Tibial artery (tissue), 4 donors: Measurements from ENCODE around the gene ITFG1.

ENCODE experiments used
- DNase-seq, 2 donors: peaks; one replicate each; pipeline ENCODE4 v3.0.0-alpha.2; 2019
- H3K27ac ChIP-seq, 2 donors: fragments of 200-600 bp; sonication (generic) in 1 of 2; 1 replicate in 1 of 2; 2 replicates in 1 of 2; pipeline ENCODE4 v1.5.1; 2018 to 2019; ENCODE audit warnings: mild to moderate bottlenecking in 1 of 2
- H3K27me3 ChIP-seq, 2 donors: fragments of 200-600 bp; sonication (generic) in 1 of 2; one replicate each; pipeline versions ENCODE4 v1.5.1 to v1.6.0; 2016 to 2019
- H3K36me3 ChIP-seq, 3 donors: fragments of 200-600 bp; sonication (generic) in 2 of 3; one replicate each; pipeline ENCODE4 v1.5.1; 2016 to 2019; ENCODE audit warnings: mild to moderate bottlenecking in 2 of 3
- H3K4me1 ChIP-seq, 4 donors: fragments of 200-600 bp; sonication (generic) in 2 of 4; 1 replicate in 3 of 4; 2 replicates in 1 of 4; pipeline ENCODE4 v1.5.1; 2016 to 2019
- H3K4me3 ChIP-seq, 2 donors: fragments of 200-600 bp; sonication (generic) in 1 of 2; 1 replicate in 1 of 2; 2 replicates in 1 of 2; pipeline ENCODE4 v1.5.1; 2018 to 2019; ENCODE audit warnings: mild to moderate bottlenecking in 2 of 2
- H3K9me3 ChIP-seq, 3 donors: fragments of 200-600 bp; sonication (generic) in 1 of 3; one replicate each; pipeline ENCODE4 v1.5.1; 2016 to 2019
- intact Hi-C: fragments of 100-400 bp; cut with DNase I; formaldehyde crosslinking; loops from one replicate; pipeline ENCODE4 v1.15.0; 2023; ENCODE audit warnings: low total_unique reads
- TF ChIP-seq, protein P1 (sequence below), 2 experiments: fragments of 200-600 bp in 1 of 2; fragments of 450-650 bp in 1 of 2; IDR thresholded peaks; one replicate each; pipeline ENCODE4 v1.5.1; 2017 to 2019; ENCODE audit warnings: antibody characterized with exemption in 2 of 2, mild to moderate bottlenecking in 1 of 2, moderate library complexity in 1 of 2

Gene ITFG1

DNA sequence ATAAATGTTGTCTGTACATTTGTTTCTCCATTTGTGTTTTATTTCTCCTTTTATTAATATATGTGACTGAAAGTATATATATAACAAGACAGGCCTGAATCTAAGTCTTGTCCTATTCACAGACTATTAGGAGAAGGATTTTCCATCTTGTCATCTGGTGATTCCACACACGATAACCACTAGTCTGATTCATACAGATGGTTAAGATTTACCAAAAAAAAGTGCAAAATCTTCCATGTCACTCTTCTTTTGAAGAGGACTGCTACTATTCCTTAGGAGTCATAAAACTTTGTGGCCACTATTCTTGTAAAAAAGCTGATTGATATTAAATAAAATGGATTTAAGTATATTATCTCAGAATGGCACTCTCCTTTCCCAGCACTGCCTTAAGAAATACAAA, 156.3 kb downstream of the ITFG1 start:
- intact Hi-C loops = no loop called here
- Histone ChIP-seq H3K27me3 (no peaks in the 10 kb centered on the region), H3K4me3 (no peak overlapping the region), H3K4me1 (no peaks in the 10 kb centered on the region), H3K36me3 (peaks cover 7 to 20% (median 9%) of the 10 kb centered on the region in 3 donors), H3K27ac (no peak overlapping the region), H3K9me3 (no peaks in the 10 kb centered on the region)
- TF ChIP-seq, protein P1, sequence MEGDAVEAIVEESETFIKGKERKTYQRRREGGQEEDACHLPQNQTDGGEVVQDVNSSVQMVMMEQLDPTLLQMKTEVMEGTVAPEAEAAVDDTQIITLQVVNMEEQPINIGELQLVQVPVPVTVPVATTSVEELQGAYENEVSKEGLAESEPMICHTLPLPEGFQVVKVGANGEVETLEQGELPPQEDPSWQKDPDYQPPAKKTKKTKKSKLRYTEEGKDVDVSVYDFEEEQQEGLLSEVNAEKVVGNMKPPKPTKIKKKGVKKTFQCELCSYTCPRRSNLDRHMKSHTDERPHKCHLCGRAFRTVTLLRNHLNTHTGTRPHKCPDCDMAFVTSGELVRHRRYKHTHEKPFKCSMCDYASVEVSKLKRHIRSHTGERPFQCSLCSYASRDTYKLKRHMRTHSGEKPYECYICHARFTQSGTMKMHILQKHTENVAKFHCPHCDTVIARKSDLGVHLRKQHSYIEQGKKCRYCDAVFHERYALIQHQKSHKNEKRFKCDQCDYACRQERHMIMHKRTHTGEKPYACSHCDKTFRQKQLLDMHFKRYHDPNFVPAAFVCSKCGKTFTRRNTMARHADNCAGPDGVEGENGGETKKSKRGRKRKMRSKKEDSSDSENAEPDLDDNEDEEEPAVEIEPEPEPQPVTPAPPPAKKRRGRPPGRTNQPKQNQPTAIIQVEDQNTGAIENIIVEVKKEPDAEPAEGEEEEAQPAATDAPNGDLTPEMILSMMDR (IDR thresholded peaks at IDR 0.05) = no peak
- no peak for DNase-seq

DNA sequence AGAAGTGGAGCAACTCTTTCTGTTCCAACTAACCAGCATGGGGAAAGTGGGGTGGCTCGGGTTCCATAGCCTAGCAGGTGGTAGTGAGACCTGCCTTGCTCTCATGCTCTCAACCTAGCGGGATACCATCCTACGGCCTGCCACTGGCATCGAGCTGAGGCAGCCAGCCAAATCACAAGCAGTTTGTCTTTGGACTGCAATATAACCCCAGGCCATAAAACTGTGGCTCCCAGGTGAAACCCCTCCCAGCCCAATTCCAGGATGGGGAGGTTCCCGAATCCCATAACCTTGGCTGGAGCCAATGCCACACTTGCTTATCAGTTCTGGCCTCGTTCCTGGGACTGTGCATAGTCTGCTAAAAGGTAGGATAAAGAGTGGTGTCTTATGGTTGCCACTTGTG, 161.3 kb downstream of the ITFG1 start:
- no peaks in the 10 kb centered on the region for H3K27me3 ChIP-seq
- no peak overlapping the region for H3K27ac ChIP-seq
- intact Hi-C loops = no loop called here
- no peak for DNase-seq
- H3K4me3 ChIP-seq = no peak overlapping the region
- no peaks in the 10 kb centered on the region for H3K9me3 ChIP-seq
- TF ChIP-seq, protein P1 (IDR thresholded peaks at IDR 0.05) = no peak
- H3K4me1 ChIP-seq = no peaks in the 10 kb centered on the region
- H3K36me3 ChIP-seq = peaks cover 11 to 30% (median 20%) of the 10 kb centered on the region in 3 donors

DNA sequence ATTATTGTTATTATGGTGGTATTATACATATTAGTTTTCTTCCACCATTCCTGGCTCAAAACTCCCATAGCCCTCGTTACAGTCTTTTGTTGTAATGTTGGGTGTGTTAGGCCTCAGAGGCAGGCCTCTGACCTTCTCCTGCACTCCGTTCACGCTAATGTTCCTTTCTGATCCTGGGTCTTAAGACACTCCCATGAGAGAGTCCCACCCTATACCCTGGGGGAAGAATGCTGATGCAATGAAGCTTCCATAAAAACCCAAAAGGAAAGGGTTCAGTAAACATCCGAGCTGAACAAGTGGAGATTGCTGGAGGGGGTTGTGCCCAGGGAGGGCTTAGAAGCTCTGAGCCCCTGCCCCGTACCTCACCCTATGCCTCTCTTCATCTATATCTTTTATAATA, 175.9 kb downstream of the ITFG1 start:
- Histone ChIP-seq H3K36me3 (peaks cover 0 to 18% (median 17%) of the 10 kb centered on the region in 3 donors), H3K4me1 (no peaks in the 10 kb centered on the region), H3K27me3 (no peaks in the 10 kb centered on the region), H3K27ac (no peak overlapping the region), H3K4me3 (no peak overlapping the region), H3K9me3 (peaks cover 0 to 23% (median 9%) of the 10 kb centered on the region in 3 donors)
- TF ChIP-seq, protein P1 (IDR thresholded peaks at IDR 0.05) = no peak
- DNase-seq = no peak
- intact Hi-C loops = no loop called here

DNA sequence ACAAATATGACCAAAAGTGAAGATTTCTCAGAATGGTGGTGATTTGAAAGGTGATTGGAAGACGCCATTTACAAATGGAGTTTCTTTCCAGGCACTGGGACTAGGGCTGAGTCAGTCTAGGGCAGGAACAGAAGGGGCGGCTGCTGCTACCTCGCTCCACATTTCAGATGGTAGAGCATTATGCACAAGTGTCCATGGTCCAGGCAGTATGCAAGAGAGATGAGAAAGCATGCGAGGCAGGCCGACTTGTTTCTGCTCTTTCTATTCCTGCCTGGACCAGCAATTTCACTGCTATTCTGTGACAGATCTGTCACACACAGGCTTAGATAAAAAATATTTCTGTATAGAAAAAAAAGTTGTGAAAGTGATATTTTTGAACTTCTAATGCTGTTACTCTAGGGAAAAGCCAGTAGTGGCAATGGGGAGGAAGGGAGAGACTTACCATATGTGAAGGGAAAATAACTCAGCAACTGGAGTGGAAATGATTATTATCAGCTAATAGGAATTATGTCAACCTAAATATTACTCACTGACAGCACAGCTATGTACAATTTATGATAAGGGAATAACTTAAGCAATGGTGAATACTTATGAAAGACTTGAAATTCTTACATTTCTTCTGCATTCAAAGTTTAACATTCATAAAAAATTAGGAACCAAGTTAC, 182.4 kb downstream of the ITFG1 start:
- H3K9me3 ChIP-seq = peaks cover 0 to 3% (median 0%) of the 10 kb centered on the region in 3 donors
- H3K4me1 ChIP-seq = no peaks in the 10 kb centered on the region
- intact Hi-C loops = no loop called here
- no peaks in the 10 kb centered on the region for H3K27me3 ChIP-seq
- no peak for DNase-seq
- no peak overlapping the region for H3K27ac ChIP-seq
- peaks cover 0 to 4% (median 0%) of the 10 kb centered on the region in 3 donors for H3K36me3 ChIP-seq
- TF ChIP-seq, protein P1 (IDR thresholded peaks at IDR 0.05) = no peak
- H3K4me3 ChIP-seq = no peak overlapping the region

DNA sequence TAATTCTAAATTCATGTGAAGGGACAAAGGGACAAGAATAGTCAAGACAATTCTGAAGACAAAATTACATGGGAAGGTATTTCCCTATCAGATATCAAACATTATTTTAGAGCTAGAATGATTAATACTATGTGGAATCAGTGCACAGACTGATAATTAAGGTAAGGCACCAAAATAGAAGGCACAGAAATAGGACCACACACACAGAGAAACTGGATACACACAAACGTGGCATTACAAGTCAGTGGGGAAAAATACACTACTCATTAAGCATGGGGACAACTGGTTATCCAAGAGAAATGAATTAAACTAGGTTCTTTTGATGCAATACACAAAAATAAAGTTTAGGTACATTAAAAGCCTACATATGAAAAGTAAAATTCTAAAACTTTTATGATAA, 184.3 kb downstream of the ITFG1 start:
- H3K4me3 ChIP-seq = no peak overlapping the region
- no peaks in the 10 kb centered on the region for H3K4me1 ChIP-seq
- DNase-seq = no peak
- intact Hi-C loops = no loop called here
- TF ChIP-seq, protein P1 (IDR thresholded peaks at IDR 0.05) = no peak
- no peaks in the 10 kb centered on the region for H3K9me3 ChIP-seq
- no peak overlapping the region for H3K27ac ChIP-seq
- no peaks in the 10 kb centered on the region for H3K27me3 ChIP-seq
- H3K36me3 ChIP-seq = no peaks in the 10 kb centered on the region
